Frontal cortex (tissue), 4 donors: ENCODE data around the gene PINK1. TPM values are rescaled to one million over a fixed set of nuclear protein-coding genes. Genes with fewer than 3 reads are reported as not detected.
"Not testable (repeated sequence)": the region's sequence is repeated elsewhere in the genome, so short reads cannot be mapped to it uniquely, and the experiment has no call there.

Experiments
- DNase-seq, 2 donors: peaks; one replicate each; pipeline ENCODE4 v3.0.0; 2012; ENCODE audit warnings: low spot score in 2 of 2
- FAIRE-seq: peaks from 2 replicates; lab custom pipeline; 2012; peaks lifted over from hg19 to GRCh38; lab: Jason Lieb, UNC
- total RNA-seq: library from RNA; depleted of rRNA; stranded (reverse); fragments of >200 nt; gene quantifications from one replicate; pipeline ENCODE4 v1.2.3, GENCODE V29; 2014
- donor health status: control.
- donor health status: control.
- donor health status: control.

Gene PINK1
- total RNA-seq, 1 donor from 2014 or later, result 119 TPM

DNA sequence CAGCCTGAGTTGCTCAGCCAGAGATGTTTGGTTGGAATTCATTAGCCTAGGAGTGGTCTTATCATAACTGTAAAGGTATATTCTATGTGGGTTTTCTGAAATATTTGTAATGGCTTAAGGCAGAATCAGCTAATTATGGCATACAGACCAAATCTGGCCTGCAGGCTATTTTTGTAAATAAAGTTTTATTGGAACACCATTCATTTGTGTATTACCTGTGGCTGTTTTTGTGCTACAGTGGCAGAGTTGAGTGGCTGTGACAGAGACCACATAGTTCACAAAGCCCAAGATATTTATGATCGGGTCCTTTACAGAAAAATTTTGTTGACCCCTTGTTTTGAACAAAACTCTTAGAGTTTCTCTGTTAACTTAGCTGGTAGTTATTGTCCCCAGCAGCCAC is 35.3 kb downstream of the PINK1 start:
- no peak for FAIRE-seq
- no peak for DNase-seq

GRCh38 chr1:20670936-20671335 is 37.7 kb downstream of the PINK1 start:
- FAIRE-seq (no peak), DNase-seq (no peak)

- DNase-seq, result no peak
- no peak for FAIRE-seq
Observed at GRCh38 chr1:20672265-20672632, 39.0 kb downstream of the PINK1 start.

- FAIRE-seq, DNase-seq: not testable (repeated sequence)
Observed at GRCh38 chr1:20673626-20674025, 40.4 kb downstream of the PINK1 start.

- no peak for DNase-seq
- FAIRE-seq, result no peak
Observed at GRCh38 chr1:20678599-20678998, 45.3 kb downstream of the PINK1 start.

DNA sequence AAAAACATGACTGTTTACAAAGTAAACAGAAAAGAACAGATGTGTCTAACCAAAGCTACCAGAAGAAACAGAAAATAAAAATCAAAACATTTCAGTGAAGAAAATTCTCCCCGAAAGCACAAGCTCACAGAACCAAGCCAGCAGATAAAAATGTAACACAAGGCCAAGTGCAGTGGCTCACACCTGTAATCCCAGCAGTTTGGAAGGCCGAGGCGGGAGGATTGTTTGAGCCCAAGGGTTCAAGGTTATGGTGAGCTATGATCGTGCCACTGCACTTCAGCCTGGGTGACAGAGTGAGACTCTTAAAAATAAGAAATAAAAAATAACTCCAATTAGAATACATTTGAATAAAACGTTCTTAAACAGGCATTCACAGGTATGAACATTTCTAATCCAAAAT is 47.0 kb downstream of the PINK1 start:
- no peak for DNase-seq
- no peak for FAIRE-seq

DNA sequence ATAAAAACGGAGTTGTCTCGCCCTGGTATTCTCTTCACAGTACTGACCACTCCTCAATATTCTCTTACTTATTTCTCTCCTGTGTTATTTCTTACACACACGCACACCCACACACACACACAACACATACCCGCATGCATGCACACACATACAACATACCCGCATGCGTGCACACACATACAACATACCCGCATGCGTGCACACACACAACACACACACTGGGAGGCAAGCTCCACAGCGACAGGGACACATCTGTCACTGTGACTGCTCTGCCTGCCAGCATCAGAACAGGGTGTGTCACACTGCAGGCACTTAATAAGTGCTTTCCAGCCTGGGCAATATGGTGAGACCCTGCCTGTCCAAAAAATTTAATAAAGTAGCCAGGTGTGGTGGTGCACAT is 48.7 kb downstream of the PINK1 start:
- FAIRE-seq (no peak), DNase-seq (no peak)

GRCh38 chr1:20682571-20683236 is 49.4 kb downstream of the PINK1 start:
- DNase-seq (no peak), FAIRE-seq (no peak)

DNA sequence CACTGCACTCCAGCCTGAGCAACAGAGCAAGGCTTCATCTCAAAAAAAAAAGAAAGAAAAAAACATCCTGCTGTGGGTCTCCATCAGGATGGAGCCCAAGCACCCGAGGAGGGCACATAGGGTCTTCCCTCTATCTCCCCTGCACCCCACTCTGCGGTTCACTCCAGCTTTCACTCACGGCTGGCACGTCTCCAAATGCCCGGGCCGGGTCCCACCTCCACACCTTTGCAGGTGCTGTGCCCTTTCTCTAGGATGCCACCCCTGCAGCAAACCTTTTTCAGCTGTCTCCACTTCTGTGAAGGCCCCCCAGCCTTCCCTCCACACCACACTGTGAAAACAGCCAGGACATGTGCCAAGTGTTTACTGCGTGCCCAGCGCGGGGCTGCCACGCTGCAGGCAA is 50.4 kb downstream of the PINK1 start:
- FAIRE-seq, result no peak

DNA sequence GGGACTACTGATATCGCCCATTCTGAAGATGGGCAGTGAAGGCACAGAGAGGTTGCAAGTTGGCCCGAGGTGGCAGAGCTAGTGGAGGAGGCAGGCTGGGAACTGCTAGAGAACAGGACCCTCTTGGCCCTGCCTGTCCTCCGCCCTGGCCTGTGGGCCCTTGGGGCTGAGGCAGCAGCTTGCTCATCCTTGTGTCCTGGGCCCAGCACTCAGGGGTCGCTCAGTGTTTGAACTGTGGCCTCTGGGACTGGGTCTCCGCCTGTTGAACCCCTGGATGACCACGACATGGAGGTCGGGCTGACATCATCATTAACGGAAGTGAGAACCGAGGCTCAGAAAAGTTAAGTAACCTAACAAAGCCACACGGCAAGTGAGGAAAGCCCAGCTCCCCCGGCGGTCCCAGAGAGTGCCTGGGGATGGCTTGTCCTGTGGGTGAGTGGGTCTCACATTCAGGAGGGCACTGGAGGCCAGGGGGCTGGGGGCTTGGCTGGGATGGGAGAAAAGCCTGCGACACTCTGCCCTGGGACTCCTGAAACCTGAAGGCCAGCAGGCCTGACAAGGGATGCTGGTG is 50.9 kb downstream of the PINK1 start:
- FAIRE-seq, result no peak

More for the DNA sequence above, 50.4 kb downstream of the PINK1 start:
- no peak for DNase-seq

DNA sequence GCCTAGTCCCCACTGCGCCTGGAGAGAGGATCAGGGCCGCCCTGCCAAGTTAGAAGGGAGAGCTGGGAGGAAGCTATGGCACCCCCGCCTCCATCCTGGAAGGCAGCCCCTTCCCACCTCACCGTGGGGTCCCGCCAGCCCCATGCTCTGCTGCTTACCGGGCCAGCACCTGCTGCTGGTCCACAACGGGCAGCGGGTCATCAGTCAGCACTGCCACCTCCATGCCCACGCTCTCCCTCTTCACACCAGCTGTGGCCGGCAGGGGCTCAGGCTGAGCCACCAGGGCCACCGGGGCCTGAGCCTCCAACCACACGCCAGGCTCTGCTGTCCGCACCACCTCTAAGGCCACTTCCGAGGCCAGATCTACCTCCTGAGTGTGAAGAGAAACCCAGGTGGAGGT is 51.4 kb downstream of the PINK1 start:
- DNase-seq, result no peak
- FAIRE-seq, result no peak

More for the DNA sequence above, 50.9 kb downstream of the PINK1 start:
- no peak for DNase-seq

DNA sequence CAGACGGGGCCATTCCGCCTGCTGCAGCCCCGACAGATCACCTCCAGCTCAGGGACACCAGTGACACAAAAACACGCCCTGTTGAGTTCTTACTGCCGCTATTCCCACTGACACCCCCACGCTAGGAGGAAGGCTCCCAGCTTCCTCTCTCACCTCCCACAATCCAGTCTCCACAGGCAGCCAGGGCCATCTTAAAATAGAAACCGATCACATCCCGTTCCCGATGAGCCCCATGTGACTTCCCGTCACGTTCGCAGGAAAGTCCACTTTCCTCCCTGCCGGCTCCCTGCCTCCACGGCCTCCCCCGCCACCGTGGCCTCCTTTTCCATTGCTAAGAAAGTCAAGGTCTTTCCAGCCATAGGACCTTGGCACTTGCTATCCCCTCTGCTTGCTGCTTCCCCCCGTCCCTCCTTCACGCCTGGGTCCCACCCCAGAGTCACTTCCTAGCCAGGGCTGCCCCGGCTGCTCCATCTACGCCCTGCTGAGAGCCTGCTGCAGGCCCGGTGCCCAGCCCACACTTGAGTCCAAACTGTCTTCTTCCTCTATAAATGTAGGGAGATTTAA is 51.9 kb downstream of the PINK1 start:
- FAIRE-seq (no peak), DNase-seq (peak in 1 of 2 donors; percentile 52)

DNA sequence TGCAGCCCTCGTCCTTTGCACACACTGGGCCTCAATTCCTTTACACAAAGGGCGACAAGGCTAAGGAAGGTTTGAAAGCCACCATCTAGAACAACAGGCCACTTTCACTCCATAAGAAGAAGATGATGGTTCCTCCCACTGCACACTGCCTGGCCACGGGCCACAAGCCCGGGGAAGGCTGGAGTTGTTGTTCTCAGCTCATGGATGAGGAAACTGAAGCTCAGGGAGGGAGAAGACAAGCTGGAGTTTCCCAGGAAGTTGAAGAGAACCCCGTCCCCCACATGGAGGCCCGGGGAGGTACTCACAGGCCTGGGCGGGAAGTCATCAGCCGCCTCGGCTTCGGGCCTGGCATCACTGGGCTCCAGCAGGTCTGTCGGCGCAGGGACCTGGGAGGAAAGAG is 52.5 kb downstream of the PINK1 start:
- DNase-seq (no peak), FAIRE-seq (no peak)

- FAIRE-seq, result no peak
Observed at GRCh38 chr1:20686883-20687725, 53.8 kb downstream of the PINK1 start.

GRCh38 chr1:20689645-20690056 is 56.4 kb downstream of the PINK1 start:
- no peak for FAIRE-seq
- DNase-seq, result no peak

More at GRCh38 chr1:20686883-20687725, 53.8 kb downstream of the PINK1 start:
- no peak for DNase-seq

- DNase-seq, result no peak
- FAIRE-seq, result no peak
Observed at GRCh38 chr1:20691872-20692271, 58.6 kb downstream of the PINK1 start.

DNA sequence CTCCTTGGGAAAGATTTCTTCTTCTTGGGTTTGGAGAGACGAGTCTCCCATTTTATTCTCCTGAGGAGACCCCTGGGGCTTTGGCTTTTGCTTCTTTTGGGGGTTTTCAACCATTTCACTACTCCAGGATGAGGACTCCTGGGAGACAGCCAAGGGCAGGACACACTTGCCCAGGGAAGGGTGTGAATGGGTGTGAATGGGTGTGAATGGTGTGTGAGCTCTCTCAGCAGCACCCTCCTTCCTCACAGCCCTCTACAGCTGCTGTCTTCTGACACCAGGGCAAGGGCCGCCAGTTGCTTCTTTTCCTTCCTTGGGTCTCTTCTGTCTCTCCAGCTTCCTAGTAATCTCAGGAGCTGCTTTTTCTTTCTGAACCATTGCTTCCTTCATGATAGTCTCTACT is 60.4 kb downstream of the PINK1 start:
- DNase-seq (no peak), FAIRE-seq (no peak)

DNA sequence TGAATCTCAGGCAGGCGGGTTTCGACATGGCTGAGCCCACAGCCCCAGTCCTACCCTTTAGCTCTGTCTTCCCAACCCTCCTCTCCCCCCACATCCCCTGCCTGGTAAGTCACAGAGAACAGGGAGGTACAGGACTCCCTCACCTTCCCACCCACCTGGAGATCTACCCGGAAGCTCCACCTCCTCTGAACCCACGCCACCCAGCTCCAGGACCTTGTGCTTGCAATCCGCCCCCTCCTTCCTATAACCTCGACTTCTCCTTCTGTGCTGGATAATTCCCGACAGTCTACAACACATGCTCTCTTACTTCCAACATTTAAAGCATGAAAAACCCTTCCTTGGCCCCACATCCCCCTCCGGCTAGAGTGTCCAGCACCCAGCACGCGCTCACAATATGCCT is 62.3 kb downstream of the PINK1 start:
- DNase-seq (no peak), FAIRE-seq (no peak)

- FAIRE-seq, result no peak
- peak; percentile 77 to 94 for DNase-seq
Observed at GRCh38 chr1:20696397-20697333, 63.4 kb downstream of the PINK1 start.

GRCh38 chr1:20697563-20697962 is 64.3 kb downstream of the PINK1 start:
- no peak for DNase-seq
- no peak for FAIRE-seq
